Glutamatergic neuron (in vitro differentiated cells): ENCODE results near the gene ECHS1. TPM values are rescaled to one million over a fixed set of nuclear protein-coding genes. Genes with fewer than 3 reads are reported as not detected.

Source experiments
- DNase-seq: peaks from one replicate; pipeline ENCODE4 v3.0.0; 2022
- H3K27ac Mint-ChIP-seq: one replicate; pipeline ENCODE4 v1.8.0; 2020; ENCODE audit warnings: mild to moderate bottlenecking, mixed read lengths, inconsistent platforms; ENCODE audit not compliant: unreplicated experiment
- H3K27me3 Mint-ChIP-seq: one replicate; pipeline ENCODE4 v1.8.0; 2020; ENCODE audit warnings: mild to moderate bottlenecking, moderate library complexity, mixed read lengths, inconsistent platforms; ENCODE audit not compliant: unreplicated experiment
- H3K36me3 Mint-ChIP-seq: one replicate; pipeline ENCODE4 v1.8.0; 2020; ENCODE audit warnings: mild to moderate bottlenecking, mixed read lengths, inconsistent platforms; ENCODE audit not compliant: unreplicated experiment
- H3K4me1 Mint-ChIP-seq: one replicate; pipeline ENCODE4 v1.8.0; 2020; ENCODE audit warnings: mild to moderate bottlenecking, low read depth, mixed read lengths, inconsistent platforms; ENCODE audit not compliant: unreplicated experiment
- H3K4me3 Mint-ChIP-seq: one replicate; pipeline ENCODE4 v1.8.0; 2020; ENCODE audit warnings: mild to moderate bottlenecking, mixed read lengths, inconsistent platforms; ENCODE audit not compliant: unreplicated experiment
- H3K9me3 Mint-ChIP-seq: one replicate; pipeline ENCODE4 v1.8.0; 2020; ENCODE audit warnings: mild to moderate bottlenecking, moderate library complexity, mixed read lengths, inconsistent platforms; ENCODE audit not compliant: unreplicated experiment
- total RNA-seq: library from RNA; stranded (reverse); fragmentation: NEBNext Ultra II Directional; extraction: Animal tissue kit (Norgen Biotek cat#: 25700); gene quantifications from one replicate; pipeline ENCODE4 v1.2.1, GENCODE V29; 2021; ENCODE audit not compliant: unreplicated experiment
- TF ChIP-seq, protein P1 (sequence below): fragments of 200-600 bp; sonication (generic); IDR thresholded peaks from one replicate; pipeline ENCODE4 v1.5.0; 2021; ENCODE audit not compliant: partially characterized antibody, unreplicated experiment

The ECHS1 gene
- total RNA-seq, 1 donor from 2014 or later = 64.2 TPM

DNA sequence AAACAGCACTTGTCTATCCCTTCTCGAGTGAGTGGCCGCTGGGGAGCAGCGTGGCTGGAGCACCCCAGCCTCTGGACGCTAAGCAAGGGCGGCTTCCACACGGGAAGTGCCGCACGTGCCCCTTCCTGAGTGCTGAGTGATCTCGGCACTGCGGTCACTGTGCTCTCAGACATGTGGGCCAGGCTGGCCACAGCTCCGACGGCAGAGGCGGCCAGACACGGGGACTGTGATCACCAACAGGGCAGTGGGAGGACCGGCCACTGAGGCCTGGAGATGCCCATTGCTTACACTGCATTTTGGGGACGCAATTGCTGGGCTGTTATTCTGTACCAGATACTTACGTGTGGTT lies 7.0 kb downstream of the ECHS1 start:
- TF ChIP-seq, protein P1, sequence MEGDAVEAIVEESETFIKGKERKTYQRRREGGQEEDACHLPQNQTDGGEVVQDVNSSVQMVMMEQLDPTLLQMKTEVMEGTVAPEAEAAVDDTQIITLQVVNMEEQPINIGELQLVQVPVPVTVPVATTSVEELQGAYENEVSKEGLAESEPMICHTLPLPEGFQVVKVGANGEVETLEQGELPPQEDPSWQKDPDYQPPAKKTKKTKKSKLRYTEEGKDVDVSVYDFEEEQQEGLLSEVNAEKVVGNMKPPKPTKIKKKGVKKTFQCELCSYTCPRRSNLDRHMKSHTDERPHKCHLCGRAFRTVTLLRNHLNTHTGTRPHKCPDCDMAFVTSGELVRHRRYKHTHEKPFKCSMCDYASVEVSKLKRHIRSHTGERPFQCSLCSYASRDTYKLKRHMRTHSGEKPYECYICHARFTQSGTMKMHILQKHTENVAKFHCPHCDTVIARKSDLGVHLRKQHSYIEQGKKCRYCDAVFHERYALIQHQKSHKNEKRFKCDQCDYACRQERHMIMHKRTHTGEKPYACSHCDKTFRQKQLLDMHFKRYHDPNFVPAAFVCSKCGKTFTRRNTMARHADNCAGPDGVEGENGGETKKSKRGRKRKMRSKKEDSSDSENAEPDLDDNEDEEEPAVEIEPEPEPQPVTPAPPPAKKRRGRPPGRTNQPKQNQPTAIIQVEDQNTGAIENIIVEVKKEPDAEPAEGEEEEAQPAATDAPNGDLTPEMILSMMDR = no peak

DNA sequence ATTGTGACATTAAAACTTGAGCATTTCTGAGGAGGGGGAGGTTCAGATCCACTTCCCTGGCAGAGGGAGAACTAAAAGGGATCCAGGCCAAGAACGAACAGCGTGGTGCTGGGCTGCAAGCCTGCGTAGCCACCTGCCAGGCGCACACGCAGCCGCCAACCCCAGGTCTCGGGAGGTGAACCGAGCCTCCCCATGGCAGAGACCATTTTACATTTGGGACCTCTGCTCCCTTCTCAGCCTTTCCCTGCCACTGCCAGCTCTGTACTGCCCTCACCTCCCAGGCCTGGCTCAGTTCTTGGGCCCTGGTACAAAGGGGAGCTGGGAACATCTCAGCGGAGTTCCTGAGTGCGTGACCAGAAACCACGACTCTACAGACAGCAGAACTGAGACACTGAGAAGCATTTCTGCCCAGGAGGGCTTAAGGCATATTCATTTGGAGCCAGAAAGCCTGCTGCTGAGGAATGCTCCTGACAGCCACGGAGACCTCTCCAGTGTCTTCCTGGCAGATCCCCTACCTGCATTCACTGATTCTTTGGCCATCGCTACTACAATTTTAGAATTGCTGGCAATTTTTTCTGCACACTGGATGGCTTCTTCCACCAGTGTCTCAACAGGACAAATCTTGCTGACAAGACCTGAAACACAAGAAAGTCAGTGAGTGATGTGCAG lies 7.6 kb downstream of the ECHS1 start:
- TF ChIP-seq, protein P1 = no peak
- Mint-ChIP-seq H3K4me3 (no peak overlapping the region), H3K27ac (no peak overlapping the region), H3K36me3 (peaks cover 15% of the 10 kb centered on the region), H3K27me3 (peaks cover 3% of the 10 kb centered on the region), H3K9me3 (peaks cover 5% of the 10 kb centered on the region), H3K4me1 (no peaks in the 10 kb centered on the region)
- no peak for DNase-seq

More for the DNA sequence above, 7.0 kb downstream of the ECHS1 start:
- H3K4me3 Mint-ChIP-seq = no peak overlapping the region
- H3K27me3 Mint-ChIP-seq = peaks cover 3% of the 10 kb centered on the region
- peaks cover 5% of the 10 kb centered on the region for H3K9me3 Mint-ChIP-seq
- no peaks in the 10 kb centered on the region for H3K4me1 Mint-ChIP-seq
- peaks cover 15% of the 10 kb centered on the region for H3K36me3 Mint-ChIP-seq
- DNase-seq = no peak
- H3K27ac Mint-ChIP-seq = no peak overlapping the region

DNA sequence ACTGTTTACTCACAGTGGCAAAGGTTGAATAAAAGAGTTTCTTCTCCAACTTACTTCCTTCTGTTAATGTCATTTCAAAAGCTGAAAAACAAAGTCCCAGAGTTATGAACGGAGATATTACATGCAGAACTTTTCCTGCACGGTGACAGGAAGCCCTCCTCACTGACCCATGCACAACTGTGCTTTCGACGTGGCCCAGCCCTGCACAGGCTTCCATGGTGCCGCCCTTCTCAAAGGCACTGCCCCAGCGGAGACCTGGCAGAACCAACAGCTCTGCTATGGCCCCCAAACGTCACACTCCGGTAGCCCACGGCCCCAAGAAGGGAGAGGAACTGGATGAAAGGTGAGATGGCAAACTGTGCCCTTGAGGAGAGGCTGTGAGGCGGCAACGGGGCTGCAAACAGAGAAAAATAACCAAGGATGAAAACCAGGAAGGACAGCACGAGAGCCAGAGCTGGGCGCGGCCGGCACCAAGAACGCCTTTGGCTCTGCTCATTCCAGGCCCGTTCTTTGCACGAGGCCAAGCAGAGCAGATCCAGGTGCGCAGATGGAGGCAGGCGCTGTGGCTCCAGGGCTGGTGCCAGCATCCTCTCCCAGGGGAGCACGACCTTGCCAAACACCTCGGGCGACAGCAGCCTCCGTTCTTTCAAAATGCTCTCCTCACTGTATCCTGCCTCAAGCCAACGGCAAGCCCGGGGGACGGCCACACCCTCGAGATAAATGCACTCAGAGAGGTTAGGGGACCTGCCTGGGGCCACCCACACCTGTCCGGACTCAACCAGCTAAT lies 8.3 kb downstream of the ECHS1 start:
- DNase-seq = no peak
- H3K36me3 Mint-ChIP-seq = peaks cover 15% of the 10 kb centered on the region
- H3K4me3 Mint-ChIP-seq = no peak overlapping the region
- H3K4me1 Mint-ChIP-seq = no peaks in the 10 kb centered on the region
- H3K9me3 Mint-ChIP-seq = peaks cover 7% of the 10 kb centered on the region
- H3K27ac Mint-ChIP-seq = no peak overlapping the region
- H3K27me3 Mint-ChIP-seq = peaks cover 3% of the 10 kb centered on the region
- TF ChIP-seq, protein P1 = no peak

DNA sequence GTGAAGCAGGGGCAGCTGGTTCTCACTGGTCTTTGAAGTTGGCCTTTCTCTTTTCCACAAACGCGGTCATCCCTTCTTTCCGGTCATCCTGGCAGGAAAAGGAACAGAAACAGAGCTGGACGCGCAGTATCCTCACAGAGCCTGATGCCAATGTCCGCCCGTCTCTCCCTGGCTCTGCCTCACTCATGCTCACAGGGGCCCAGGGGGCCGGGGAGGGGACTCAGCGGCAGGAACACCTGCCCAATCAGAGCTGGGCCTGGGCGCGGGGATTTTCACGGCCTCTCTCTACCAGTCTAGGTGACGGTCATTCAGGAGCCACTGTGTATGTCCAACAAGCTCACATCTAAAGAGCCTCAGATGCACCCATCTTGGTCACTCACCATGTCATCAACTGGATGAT lies 10.3 kb downstream of the ECHS1 start:
- DNase-seq = no peak
- Mint-ChIP-seq H3K27ac (no peak overlapping the region), H3K27me3 (peaks cover 3% of the 10 kb centered on the region), H3K4me1 (no peaks in the 10 kb centered on the region), H3K9me3 (peaks cover 7% of the 10 kb centered on the region), H3K4me3 (no peak overlapping the region), H3K36me3 (peaks cover 15% of the 10 kb centered on the region)
- TF ChIP-seq, protein P1 = no peak
